ENCODE results near the gene SNED1.

SNED1 gene

GRCh38 chr2:241007111-241007510, 8.7 kb downstream of the SNED1 start:
- DNase-seq = no peak

- peak; percentile 50 for DNase-seq
Observed at GRCh38 chr2:241007880-241008710, 9.7 kb downstream of the SNED1 start.

- DNase-seq = peak; percentile 50
Observed at GRCh38 chr2:241008711-241009121, 10.3 kb downstream of the SNED1 start.

- DNase-seq = no peak
Observed at GRCh38 chr2:241009191-241009590, 10.8 kb downstream of the SNED1 start.

GRCh38 chr2:241009601-241010530, 11.4 kb downstream of the SNED1 start:
- peak; percentile 75 for DNase-seq

- peak; percentile 59 for DNase-seq
Observed at GRCh38 chr2:241010531-241011295, 12.3 kb downstream of the SNED1 start.

GRCh38 chr2:241011296-241011600, 12.8 kb downstream of the SNED1 start:
- peak; percentile 52 for DNase-seq

GRCh38 chr2:241011751-241012510, 13.5 kb downstream of the SNED1 start:
- DNase-seq = peak; percentile 61

GRCh38 chr2:241014224-241014623, 15.8 kb downstream of the SNED1 start:
- no peak for DNase-seq

GRCh38 chr2:241014764-241015163, 16.3 kb downstream of the SNED1 start:
- peak; percentile 38 for DNase-seq

- peak; percentile 33 for DNase-seq
Observed at GRCh38 chr2:241015439-241015838, 17.0 kb downstream of the SNED1 start.

GRCh38 chr2:241017228-241017940, 19.0 kb downstream of the SNED1 start:
- DNase-seq = peak; percentile 34

- peak; percentile 59 for DNase-seq
Observed at GRCh38 chr2:241018051-241018891, 19.9 kb downstream of the SNED1 start.

GRCh38 chr2:241019441-241020139, 21.2 kb downstream of the SNED1 start:
- DNase-seq = no peak

GRCh38 chr2:241020201-241020600, 21.8 kb downstream of the SNED1 start:
- DNase-seq = no peak

- no peak for DNase-seq
Observed at GRCh38 chr2:241020629-241021190, 22.3 kb downstream of the SNED1 start.

GRCh38 chr2:241025639-241026038, 27.2 kb downstream of the SNED1 start:
- DNase-seq = no peak

GRCh38 chr2:241029599-241030332, 31.3 kb downstream of the SNED1 start:
- DNase-seq = peak; percentile 25

GRCh38 chr2:241030333-241030680, 31.9 kb downstream of the SNED1 start:
- no peak for DNase-seq

Measured in activated CD8-positive, alpha-beta memory T cell treated with anti-CD3 and anti-CD28 coated beads, Interleukin-2, amount 50 U/mL, for 48 hours (primary cell).